Measurements from ENCODE around the gene SMTNL1.

Gene SMTNL1

DNA sequence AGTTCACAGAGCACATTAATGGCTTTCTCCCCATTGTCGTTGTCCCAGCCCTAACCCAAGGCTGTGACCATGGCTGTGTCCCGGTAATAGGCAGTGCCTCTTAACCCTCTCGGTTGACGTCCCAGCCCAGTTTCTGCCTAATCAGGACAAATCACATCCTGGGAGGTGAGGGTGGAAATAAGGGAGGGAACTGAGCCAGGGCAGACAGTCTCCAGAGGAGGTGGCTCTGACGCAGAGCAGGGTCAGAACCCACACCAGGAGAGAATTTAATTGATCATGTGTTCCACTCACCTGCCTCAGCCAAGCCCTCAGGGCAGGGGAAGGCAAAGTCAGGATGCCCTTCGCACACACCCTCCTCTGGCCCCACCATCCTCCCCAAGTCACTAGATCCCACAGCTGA lies 38.9 kb upstream of the SMTNL1 start:
- Histone ChIP-seq H3K27ac (ENCODE audit: low read depth, low read length) (peak overlapping the region; percentile 5), H3K4me1 (ENCODE audit: control insufficient read depth in 1 of 2, insufficient read depth in 2 of 2, low read length in 2 of 2) (peaks cover 41 to 45% of the 10 kb centered on the region in 2 donors)

DNA sequence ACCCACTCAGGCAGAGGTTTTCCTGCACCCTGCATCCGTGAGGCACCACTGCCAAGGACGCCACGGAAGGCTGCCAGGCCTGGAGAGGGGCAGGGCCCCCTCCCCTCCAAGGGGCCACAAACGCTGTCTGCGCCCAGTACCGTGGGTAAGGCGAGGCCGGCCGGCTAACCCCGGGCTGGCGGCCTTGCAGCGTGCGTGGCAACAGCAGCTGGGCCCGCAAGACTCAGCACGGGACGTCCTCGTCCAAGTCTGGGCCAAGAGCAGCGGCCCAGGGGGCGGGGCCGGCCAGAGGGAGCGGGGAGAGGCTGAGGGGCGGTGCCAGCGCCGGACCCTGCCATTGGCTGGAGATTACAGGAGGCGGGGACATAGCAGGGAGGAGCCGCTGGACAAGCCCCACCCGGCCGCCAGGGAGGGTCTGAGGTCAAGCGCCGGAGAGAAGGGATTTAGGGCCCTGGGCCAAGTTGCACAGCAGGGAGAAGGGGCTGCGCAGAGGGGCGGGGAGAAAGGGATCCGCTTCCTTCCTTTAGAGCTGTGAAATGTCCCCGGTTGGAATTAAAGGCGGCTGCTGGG lies 37.9 kb upstream of the SMTNL1 start:
- no peaks in the 10 kb centered on the region for H3K27me3 ChIP-seq (ENCODE audit: control insufficient read depth in 1 of 2, insufficient read depth in 2 of 2, low read length in 2 of 2)
- peaks cover 41 to 45% of the 10 kb centered on the region in 2 donors for H3K4me1 ChIP-seq (ENCODE audit: control insufficient read depth in 1 of 2, insufficient read depth in 2 of 2, low read length in 2 of 2)
- H3K4me3 ChIP-seq (ENCODE audit: low read depth in 1 of 2, low read length in 2 of 2) = peak overlapping the region; percentile 54 to 58
- peak overlapping the region; percentile 51 to 53 for H3K9ac ChIP-seq (ENCODE audit: low read depth in 1 of 2, low read length in 2 of 2)
- peaks cover 4 to 10% of the 10 kb centered on the region in 2 donors for H3K36me3 ChIP-seq (ENCODE audit: control insufficient read depth in 1 of 2, insufficient read depth in 2 of 2, low read length in 2 of 2)
- peak overlapping the region; percentile 77 for H3K27ac ChIP-seq (ENCODE audit: low read depth, low read length)
- no peaks in the 10 kb centered on the region for H3K9me3 ChIP-seq (ENCODE audit: control insufficient read depth in 1 of 2, low read length in 2 of 2)

More for the DNA sequence above, 38.9 kb upstream of the SMTNL1 start:
- Histone ChIP-seq H3K36me3 (ENCODE audit: control insufficient read depth in 1 of 2, insufficient read depth in 2 of 2, low read length in 2 of 2) (peaks cover 4 to 10% of the 10 kb centered on the region in 2 donors), H3K9ac (ENCODE audit: low read depth in 1 of 2, low read length in 2 of 2) (peak overlapping the region; percentile 7 to 26), H3K4me3 (ENCODE audit: low read depth in 1 of 2, low read length in 2 of 2) (no peak overlapping the region), H3K27me3 (ENCODE audit: control insufficient read depth in 1 of 2, insufficient read depth in 2 of 2, low read length in 2 of 2) (no peaks in the 10 kb centered on the region), H3K9me3 (ENCODE audit: control insufficient read depth in 1 of 2, low read length in 2 of 2) (no peaks in the 10 kb centered on the region)

DNA sequence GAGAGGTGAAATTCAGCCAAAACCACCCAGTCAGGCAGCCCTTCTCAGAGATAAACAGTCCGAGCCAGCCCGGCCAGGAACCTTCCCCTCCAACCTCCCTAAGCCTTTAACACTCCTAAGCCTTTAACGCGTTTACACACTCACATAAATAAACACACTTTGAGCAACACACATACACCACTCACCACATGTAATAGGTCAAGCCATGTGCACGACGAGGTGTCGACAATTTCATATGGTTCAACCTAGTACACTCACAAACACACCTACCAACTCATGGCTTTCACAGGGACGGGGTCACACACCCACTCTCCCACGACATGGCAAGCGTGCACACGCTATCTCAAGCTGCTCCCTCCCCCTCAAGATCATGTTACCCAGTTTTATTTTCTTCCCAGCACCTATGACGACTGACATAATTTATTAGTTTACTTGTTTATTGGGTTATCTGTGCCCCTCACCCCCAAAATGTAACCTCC lies 37.4 kb upstream of the SMTNL1 start:
- Histone ChIP-seq H3K4me3 (ENCODE audit: low read depth in 1 of 2, low read length in 2 of 2) (peak overlapping the region; percentile 42 to 58), H3K9ac (ENCODE audit: low read depth in 1 of 2, low read length in 2 of 2) (peak overlapping the region; percentile 40 to 53), H3K27ac (ENCODE audit: low read depth, low read length) (no peak overlapping the region), H3K36me3 (ENCODE audit: control insufficient read depth in 1 of 2, insufficient read depth in 2 of 2, low read length in 2 of 2) (peaks cover 4 to 12% of the 10 kb centered on the region in 2 donors), H3K4me1 (ENCODE audit: control insufficient read depth in 1 of 2, insufficient read depth in 2 of 2, low read length in 2 of 2) (peaks cover 41 to 45% of the 10 kb centered on the region in 2 donors), H3K27me3 (ENCODE audit: control insufficient read depth in 1 of 2, insufficient read depth in 2 of 2, low read length in 2 of 2) (no peaks in the 10 kb centered on the region), H3K9me3 (ENCODE audit: control insufficient read depth in 1 of 2, low read length in 2 of 2) (no peaks in the 10 kb centered on the region)

DNA sequence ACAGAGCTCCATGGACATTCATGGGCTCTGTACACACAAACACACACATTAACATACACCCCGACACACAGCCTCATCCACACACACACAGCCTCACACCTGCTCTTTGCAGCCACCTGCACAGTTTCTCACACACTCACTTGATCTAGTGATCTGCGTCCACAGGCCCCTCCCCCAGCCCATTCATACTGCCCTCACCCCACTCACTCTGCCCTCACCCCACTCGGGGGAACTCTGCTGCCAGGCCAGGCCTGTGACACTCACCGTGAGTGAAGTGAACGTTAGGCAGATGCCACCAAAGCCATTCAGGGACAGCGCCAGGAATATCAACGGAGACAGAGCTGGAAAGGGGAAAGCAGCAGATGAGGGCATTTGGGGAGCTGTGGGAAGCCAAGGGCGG lies 36.9 kb upstream of the SMTNL1 start:
- no peak overlapping the region for H3K4me3 ChIP-seq (ENCODE audit: low read depth in 1 of 2, low read length in 2 of 2)
- no peak overlapping the region for H3K27ac ChIP-seq (ENCODE audit: low read depth, low read length)
- peaks cover 41 to 45% of the 10 kb centered on the region in 2 donors for H3K4me1 ChIP-seq (ENCODE audit: control insufficient read depth in 1 of 2, insufficient read depth in 2 of 2, low read length in 2 of 2)
- no peaks in the 10 kb centered on the region for H3K9me3 ChIP-seq (ENCODE audit: control insufficient read depth in 1 of 2, low read length in 2 of 2)
- H3K27me3 ChIP-seq (ENCODE audit: control insufficient read depth in 1 of 2, insufficient read depth in 2 of 2, low read length in 2 of 2) = no peaks in the 10 kb centered on the region
- H3K36me3 ChIP-seq (ENCODE audit: control insufficient read depth in 1 of 2, insufficient read depth in 2 of 2, low read length in 2 of 2) = peaks cover 4 to 13% of the 10 kb centered on the region in 2 donors
- peak overlapping the region in 1 of 2 donors; percentile 53 for H3K9ac ChIP-seq (ENCODE audit: low read depth in 1 of 2, low read length in 2 of 2)

DNA sequence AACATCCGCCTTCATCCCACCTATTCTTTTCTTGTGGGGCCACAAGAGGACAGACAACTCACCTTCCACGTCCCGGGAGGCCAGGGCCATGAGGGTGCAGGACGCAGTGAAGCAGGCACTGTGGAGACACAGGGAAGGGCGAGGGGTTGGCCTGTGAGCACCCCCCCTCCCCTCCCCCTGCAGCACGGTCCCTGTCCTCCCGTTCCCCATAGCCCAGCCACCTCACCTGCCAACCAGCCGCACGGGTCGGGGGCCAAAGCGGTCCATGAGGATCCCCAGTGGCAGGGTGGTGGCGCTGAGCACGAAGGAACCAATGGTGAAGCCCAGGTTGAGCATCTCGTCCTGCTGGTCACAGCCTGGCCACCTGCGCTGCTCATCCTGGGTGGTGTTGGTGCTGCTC lies 36.5 kb upstream of the SMTNL1 start:
- H3K27me3 ChIP-seq (ENCODE audit: control insufficient read depth in 1 of 2, insufficient read depth in 2 of 2, low read length in 2 of 2) = no peaks in the 10 kb centered on the region
- H3K4me1 ChIP-seq (ENCODE audit: control insufficient read depth in 1 of 2, insufficient read depth in 2 of 2, low read length in 2 of 2) = peaks cover 41 to 45% of the 10 kb centered on the region in 2 donors
- no peak overlapping the region for H3K9ac ChIP-seq (ENCODE audit: low read depth in 1 of 2, low read length in 2 of 2)
- H3K9me3 ChIP-seq (ENCODE audit: control insufficient read depth in 1 of 2, low read length in 2 of 2) = no peaks in the 10 kb centered on the region
- H3K27ac ChIP-seq (ENCODE audit: low read depth, low read length) = no peak overlapping the region
- peaks cover 4 to 10% of the 10 kb centered on the region in 2 donors for H3K36me3 ChIP-seq (ENCODE audit: control insufficient read depth in 1 of 2, insufficient read depth in 2 of 2, low read length in 2 of 2)
- H3K4me3 ChIP-seq (ENCODE audit: low read depth in 1 of 2, low read length in 2 of 2) = no peak overlapping the region

DNA sequence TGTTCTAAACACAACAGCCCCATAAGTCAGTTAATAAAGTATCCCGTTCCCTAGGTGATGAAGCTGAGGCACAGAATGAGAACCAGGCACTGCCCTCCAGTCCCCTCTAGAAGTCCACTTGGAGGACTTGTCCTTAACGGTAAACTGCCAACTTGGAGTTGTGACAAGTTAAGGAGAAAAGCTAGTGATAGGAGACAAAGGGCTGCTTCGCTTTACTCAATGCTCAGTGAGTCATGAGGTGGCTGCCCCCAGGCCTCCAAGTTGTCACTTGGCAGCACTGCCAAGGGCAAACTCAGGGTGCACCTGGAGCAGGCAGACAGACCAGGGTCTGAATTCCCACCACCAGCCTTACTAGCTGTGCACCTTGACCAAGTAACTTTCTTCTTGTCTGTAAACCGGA lies 35.4 kb upstream of the SMTNL1 start:
- Histone ChIP-seq H3K4me1 (ENCODE audit: control insufficient read depth in 1 of 2, insufficient read depth in 2 of 2, low read length in 2 of 2) (peaks cover 35 to 37% of the 10 kb centered on the region in 2 donors), H3K9ac (ENCODE audit: low read depth in 1 of 2, low read length in 2 of 2) (no peak overlapping the region), H3K9me3 (ENCODE audit: control insufficient read depth in 1 of 2, low read length in 2 of 2) (no peaks in the 10 kb centered on the region), H3K36me3 (ENCODE audit: control insufficient read depth in 1 of 2, insufficient read depth in 2 of 2, low read length in 2 of 2) (peaks cover 0 to 10% of the 10 kb centered on the region in 2 donors), H3K4me3 (ENCODE audit: low read depth in 1 of 2, low read length in 2 of 2) (no peak overlapping the region), H3K27ac (ENCODE audit: low read depth, low read length) (no peak overlapping the region), H3K27me3 (ENCODE audit: control insufficient read depth in 1 of 2, insufficient read depth in 2 of 2, low read length in 2 of 2) (no peaks in the 10 kb centered on the region)

DNA sequence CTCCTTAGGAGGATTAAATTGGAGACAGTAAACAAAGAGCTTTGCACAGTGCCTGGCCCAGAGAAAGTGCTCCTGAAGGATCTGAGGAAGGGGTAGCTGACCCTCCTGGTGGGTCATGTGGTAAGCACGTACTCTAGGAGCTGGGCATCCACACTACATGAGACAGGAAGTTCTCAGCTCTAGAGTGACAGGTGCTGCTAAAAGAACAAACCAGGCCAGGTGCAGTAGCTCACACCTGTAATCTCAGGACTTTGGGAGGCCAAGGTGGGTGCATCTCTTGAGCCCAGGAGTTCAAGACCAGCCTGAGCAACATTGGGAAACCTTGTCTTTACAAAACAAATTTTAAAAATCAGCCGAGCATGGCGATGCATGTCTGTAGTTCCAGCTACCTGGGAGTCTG lies 35.0 kb upstream of the SMTNL1 start:
- Histone ChIP-seq H3K36me3 (ENCODE audit: control insufficient read depth in 1 of 2, insufficient read depth in 2 of 2, low read length in 2 of 2) (peaks cover 0 to 10% of the 10 kb centered on the region in 2 donors), H3K4me1 (ENCODE audit: control insufficient read depth in 1 of 2, insufficient read depth in 2 of 2, low read length in 2 of 2) (peaks cover 31 to 33% of the 10 kb centered on the region in 2 donors), H3K9me3 (ENCODE audit: control insufficient read depth in 1 of 2, low read length in 2 of 2) (no peaks in the 10 kb centered on the region), H3K4me3 (ENCODE audit: low read depth in 1 of 2, low read length in 2 of 2) (no peak overlapping the region), H3K9ac (ENCODE audit: low read depth in 1 of 2, low read length in 2 of 2) (no peak overlapping the region), H3K27ac (ENCODE audit: low read depth, low read length) (no peak overlapping the region), H3K27me3 (ENCODE audit: control insufficient read depth in 1 of 2, insufficient read depth in 2 of 2, low read length in 2 of 2) (no peaks in the 10 kb centered on the region)

DNA sequence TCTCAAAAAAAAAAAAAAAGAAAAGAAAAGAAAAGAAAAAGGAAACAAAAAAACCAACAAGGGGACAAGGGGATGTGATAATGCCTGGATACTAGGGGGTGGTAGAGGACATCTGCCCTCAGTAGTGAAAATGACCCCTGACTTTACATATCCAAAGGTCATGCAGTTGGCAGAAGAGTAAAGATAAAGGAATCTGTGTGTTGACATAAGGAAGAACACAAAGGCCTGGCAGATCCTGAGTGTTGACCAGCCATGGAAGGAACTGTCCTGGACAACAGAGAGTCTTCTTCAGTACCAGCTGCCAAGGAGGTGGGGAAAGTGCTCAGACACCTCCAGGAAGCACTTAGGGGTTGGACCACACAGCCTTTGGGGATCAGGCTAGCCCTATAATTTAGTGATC lies 34.5 kb upstream of the SMTNL1 start:
- Histone ChIP-seq H3K9me3 (ENCODE audit: control insufficient read depth in 1 of 2, low read length in 2 of 2) (no peaks in the 10 kb centered on the region), H3K4me1 (ENCODE audit: control insufficient read depth in 1 of 2, insufficient read depth in 2 of 2, low read length in 2 of 2) (peaks cover 26 to 28% of the 10 kb centered on the region in 2 donors), H3K27ac (ENCODE audit: low read depth, low read length) (no peak overlapping the region), H3K36me3 (ENCODE audit: control insufficient read depth in 1 of 2, insufficient read depth in 2 of 2, low read length in 2 of 2) (peaks cover 0 to 10% of the 10 kb centered on the region in 2 donors), H3K4me3 (ENCODE audit: low read depth in 1 of 2, low read length in 2 of 2) (no peak overlapping the region), H3K9ac (ENCODE audit: low read depth in 1 of 2, low read length in 2 of 2) (no peak overlapping the region), H3K27me3 (ENCODE audit: control insufficient read depth in 1 of 2, insufficient read depth in 2 of 2, low read length in 2 of 2) (no peaks in the 10 kb centered on the region)

DNA sequence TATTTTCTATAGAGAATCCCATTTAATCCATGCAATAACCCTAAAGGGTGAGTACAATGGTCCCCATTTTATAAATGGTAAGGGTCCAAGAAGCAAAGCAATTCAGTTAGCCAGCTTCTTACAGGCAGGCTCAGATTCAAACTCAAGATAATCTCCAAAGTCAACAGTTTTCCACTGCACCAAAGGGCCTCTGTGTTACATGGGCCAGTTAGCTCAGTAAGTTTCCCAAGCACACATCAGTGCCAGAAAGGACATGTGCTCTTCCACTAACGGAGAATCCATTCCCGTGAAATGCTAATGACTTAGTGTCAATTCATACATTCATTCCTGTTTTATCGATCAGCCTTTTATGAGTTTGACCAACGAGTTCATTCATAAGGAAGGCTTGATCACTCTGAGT lies 32.9 kb upstream of the SMTNL1 start:
- peaks cover 11 to 18% of the 10 kb centered on the region in 2 donors for H3K4me1 ChIP-seq (ENCODE audit: control insufficient read depth in 1 of 2, insufficient read depth in 2 of 2, low read length in 2 of 2)
- no peaks in the 10 kb centered on the region for H3K27me3 ChIP-seq (ENCODE audit: control insufficient read depth in 1 of 2, insufficient read depth in 2 of 2, low read length in 2 of 2)
- peaks cover 0 to 10% of the 10 kb centered on the region in 2 donors for H3K36me3 ChIP-seq (ENCODE audit: control insufficient read depth in 1 of 2, insufficient read depth in 2 of 2, low read length in 2 of 2)
- no peaks in the 10 kb centered on the region for H3K9me3 ChIP-seq (ENCODE audit: control insufficient read depth in 1 of 2, low read length in 2 of 2)
- no peak overlapping the region for H3K4me3 ChIP-seq (ENCODE audit: low read depth in 1 of 2, low read length in 2 of 2)
- H3K27ac ChIP-seq (ENCODE audit: low read depth, low read length) = no peak overlapping the region
- H3K9ac ChIP-seq (ENCODE audit: low read depth in 1 of 2, low read length in 2 of 2) = no peak overlapping the region

DNA sequence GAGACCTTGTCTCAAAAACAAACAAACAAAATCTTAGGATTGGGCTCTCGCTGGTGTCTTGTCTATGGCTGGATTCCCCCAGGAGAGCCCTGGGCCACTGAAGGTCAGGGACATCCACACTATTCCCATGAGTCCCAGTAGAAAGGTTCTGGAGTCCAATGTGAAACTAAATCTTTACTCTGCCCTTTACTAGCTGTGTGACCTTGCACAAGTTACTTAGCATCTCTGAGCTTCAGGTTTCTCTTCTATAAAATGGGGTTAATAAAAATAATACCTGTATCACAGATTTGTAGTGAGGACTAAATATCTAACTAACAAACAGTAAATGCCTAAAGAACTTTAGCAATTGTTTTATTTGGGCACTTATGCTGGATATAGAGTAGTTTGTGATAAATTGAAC lies 30.9 kb upstream of the SMTNL1 start:
- H3K4me3 ChIP-seq (ENCODE audit: low read depth in 1 of 2, low read length in 2 of 2) = no peak overlapping the region
- H3K27ac ChIP-seq (ENCODE audit: low read depth, low read length) = no peak overlapping the region
- H3K27me3 ChIP-seq (ENCODE audit: control insufficient read depth in 1 of 2, insufficient read depth in 2 of 2, low read length in 2 of 2) = no peaks in the 10 kb centered on the region
- no peak overlapping the region for H3K9ac ChIP-seq (ENCODE audit: low read depth in 1 of 2, low read length in 2 of 2)
- H3K36me3 ChIP-seq (ENCODE audit: control insufficient read depth in 1 of 2, insufficient read depth in 2 of 2, low read length in 2 of 2) = peaks cover 0 to 3% of the 10 kb centered on the region in 2 donors
- H3K9me3 ChIP-seq (ENCODE audit: control insufficient read depth in 1 of 2, low read length in 2 of 2) = no peaks in the 10 kb centered on the region
- H3K4me1 ChIP-seq (ENCODE audit: control insufficient read depth in 1 of 2, insufficient read depth in 2 of 2, low read length in 2 of 2) = peaks cover 4 to 8% of the 10 kb centered on the region in 2 donors
